Hematopoietic multipotent progenitor cell treated with erythropoietin and hydrocortisone succinate and interleukin-3 and kit ligand, for 15 days (in vitro differentiated cells): Measurements from ENCODE around the gene TEX51.

Experiments
- DNase-seq: peaks from one replicate; pipeline ENCODE4 v3.0.0-alpha.2; 2015; ENCODE audit warnings: low spot score

Gene TEX51

GRCh38 chr2:126914811-126915500 lies 16.3 kb downstream of the TEX51 start:
- no peak for DNase-seq

- no peak for DNase-seq
Measured at GRCh38 chr2:126915903-126916302, 17.2 kb downstream of the TEX51 start.

GRCh38 chr2:126916744-126917143 lies 18.1 kb downstream of the TEX51 start:
- DNase-seq, result no peak

- DNase-seq, result no peak
Measured at GRCh38 chr2:126921066-126921465, 22.4 kb downstream of the TEX51 start.

- no peak for DNase-seq
Measured at GRCh38 chr2:126930970-126931590, 32.4 kb downstream of the TEX51 start.

- no peak for DNase-seq
Measured at GRCh38 chr2:126932529-126932928, 33.8 kb downstream of the TEX51 start.

GRCh38 chr2:126932966-126933710 lies 34.4 kb downstream of the TEX51 start:
- no peak for DNase-seq

- DNase-seq, result no peak
Measured at GRCh38 chr2:126933711-126934091, 35.0 kb downstream of the TEX51 start.

- DNase-seq, result no peak
Measured at GRCh38 chr2:126934809-126935208, 36.1 kb downstream of the TEX51 start.

- no peak for DNase-seq
Measured at GRCh38 chr2:126935774-126936173, 37.1 kb downstream of the TEX51 start.

GRCh38 chr2:126936219-126936723 lies 37.6 kb downstream of the TEX51 start:
- no peak for DNase-seq

GRCh38 chr2:126940331-126940730 lies 41.6 kb downstream of the TEX51 start:
- no peak for DNase-seq

- DNase-seq, result no peak
Measured at GRCh38 chr2:126942427-126943203, 43.9 kb downstream of the TEX51 start.

GRCh38 chr2:126943612-126944348 lies 45.1 kb downstream of the TEX51 start:
- DNase-seq, result no peak

GRCh38 chr2:126945118-126945517 lies 46.4 kb downstream of the TEX51 start:
- DNase-seq, result no peak

GRCh38 chr2:126946318-126947102 lies 47.8 kb downstream of the TEX51 start:
- DNase-seq, result no peak

GRCh38 chr2:126947103-126947429 lies 48.4 kb downstream of the TEX51 start:
- DNase-seq, result no peak

- DNase-seq, result no peak
Measured at GRCh38 chr2:126949775-126950174, 51.1 kb downstream of the TEX51 start.

- DNase-seq, result no peak
Measured at GRCh38 chr2:126950504-126950903, 51.8 kb downstream of the TEX51 start.
